GM12878 (cell line): Measurements from ENCODE around the gene INIP. TPM values are rescaled to one million over a fixed set of nuclear protein-coding genes. Genes with fewer than 3 reads are reported as not detected.

ENCODE experiments used
- EGR1 ChIP-seq, 2 experiments: IDR thresholded peaks; 1 replicate in 1 of 2; 2 replicates in 1 of 2; pipeline ENCODE4 v1.6.1; 2011 to 2012; ENCODE audit warnings: low read depth in 2 of 2, low read length in 2 of 2, borderline replicate concordance in 1 of 2, mild to moderate bottlenecking in 1 of 2, moderate library complexity in 1 of 2
- GABPA ChIP-seq: IDR thresholded peaks from 2 replicates; pipeline ENCODE4 v1.6.1; 2014; ENCODE audit warnings: antibody characterized with exemption, low read depth, mild to moderate bottlenecking, inconsistent platforms
- GATAD2B ChIP-seq: fragments of 450-650 bp; conservative IDR thresholded peaks from 2 replicates; pipeline ENCODE4 v1.6.1; 2017; ENCODE audit warnings: low read depth, mild to moderate bottlenecking, moderate library complexity
- HDGF ChIP-seq: fragments of 450-650 bp; IDR thresholded peaks from 2 replicates; pipeline ENCODE4 v1.6.1; 2016; ENCODE audit warnings: antibody characterized with exemption
- IKZF2 ChIP-seq, 2 experiments: fragments of 450-650 bp; IDR thresholded peaks; 2 replicates each; pipeline ENCODE4 v1.6.1; 2017; ENCODE audit warnings: mild to moderate bottlenecking in 2 of 2, moderate library complexity in 2 of 2
- MTA3 ChIP-seq: IDR thresholded peaks from 2 replicates; pipeline ENCODE4 v1.6.1; 2012; ENCODE audit warnings: low read length, inconsistent platforms, borderline replicate concordance
- PAX5 ChIP-seq: IDR thresholded peaks from 2 replicates; pipeline ENCODE4 v1.6.1; 2011; ENCODE audit warnings: low read depth, low read length, borderline replicate concordance
- POLR2A ChIP-seq: IDR thresholded peaks from 2 replicates; pipeline ENCODE4 v1.6.1; 2011; ENCODE audit warnings: low read depth, mild to moderate bottlenecking, low read length
- POLR2AphosphoS5 ChIP-seq: IDR thresholded peaks from 2 replicates; pipeline ENCODE4 v1.6.1; 2011; ENCODE audit warnings: mild to moderate bottlenecking, low read length, inconsistent platforms
- RELB ChIP-seq: fragments of 450-650 bp; IDR thresholded peaks from 2 replicates; pipeline ENCODE4 v1.6.1; 2017; ENCODE audit warnings: low read depth, mild to moderate bottlenecking, moderate library complexity
- RUNX3 ChIP-seq: IDR thresholded peaks from 2 replicates; pipeline ENCODE4 v1.6.1; 2012; ENCODE audit warnings: low read length, inconsistent platforms
- SPI1 ChIP-seq: IDR thresholded peaks from 2 replicates; pipeline ENCODE4 v1.6.1; 2011; ENCODE audit warnings: low read depth, mild to moderate bottlenecking, low read length, moderate library complexity, borderline replicate concordance; ENCODE audit not compliant: insufficient read depth
- USF1 ChIP-seq: IDR thresholded peaks from 2 replicates; pipeline ENCODE4 v1.6.1; 2011; ENCODE audit warnings: borderline replicate concordance, low read depth, mild to moderate bottlenecking, moderate library complexity, mixed read lengths, low read length; ENCODE audit not compliant: insufficient read depth; ENCODE audit errors: extremely low read length
- USF2 ChIP-seq: IDR thresholded peaks from 2 replicates; pipeline ENCODE4 v1.6.1; 2011; ENCODE audit warnings: low read depth, low read length, improper control_type of control experiment, borderline replicate concordance
- WRNIP1 ChIP-seq: IDR thresholded peaks from 2 replicates; pipeline ENCODE4 v1.6.1; 2011; ENCODE audit warnings: low read depth, low read length, improper control_type of control experiment, borderline replicate concordance
- ZNF207 ChIP-seq: fragments of 450-650 bp; IDR thresholded peaks from 2 replicates; pipeline ENCODE4 v1.6.1; 2014; ENCODE audit warnings: antibody characterized with exemption, mild to moderate bottlenecking, borderline replicate concordance
- ZNF24 ChIP-seq: fragments of 450-650 bp; IDR thresholded peaks from 2 replicates; pipeline ENCODE4 v1.6.1; 2017; ENCODE audit warnings: antibody characterized with exemption, mild to moderate bottlenecking
- ZNF274 ChIP-seq: IDR thresholded peaks from one replicate; pipeline ENCODE4 v1.8.0; 2011; ENCODE audit not compliant: insufficient read length, insufficient read depth
- polyA plus RNA-seq, 11 experiments: library from polyadenylated mRNA; depleted of rRNA in 4 of 11; unstranded in 6 of 11; stranded (reverse) in 5 of 11; fragments of >200 nt; fragmentation: Nextera tagmentation in 4 of 11; fragmentation: Illumina TruSeq in 1 of 11; extraction: Ambion mirVana in 4 of 11; extraction: Trizol in 1 of 11; gene quantifications; 1 replicate in 1 of 11; 2 replicates in 10 of 11; pipeline versions ENCODE4 v1.2.1 to v1.2.3, GENCODE V29; 2011 to 2016; ENCODE audit warnings: inconsistent platforms in 2 of 11, missing spikeins in 2 of 11, low read depth in 1 of 11
- total RNA-seq, 4 experiments: library from RNA; depleted of rRNA in 3 of 4; stranded (reverse); fragments of >200 nt in 3 of 4; fragmentation: Illumina TruSeq in 1 of 4; extraction: Trizol in 1 of 4; gene quantifications; 2 replicates each; pipeline versions ENCODE4 v1.2.1 to v1.2.3, GENCODE V29; 2013 to 2021

Gene INIP
- total and polyA plus RNA-seq, 10 of the 15 experiments (the other 5 are each of a cell fraction or from before 2014, with no cell fraction given) = 18.9 to 66.5 (median 37.7) TPM

- TF ChIP-seq RELB (0 out of 2 replicates have a peak, but pooled peaks have one; percentile 21), RUNX3 (peak; percentile 59), MTA3 (no peak), IKZF2 (IDR thresholded peaks at IDR 0.05) (peak; percentile 15 to 30; a peak in 2 of 4 replicates), GABPA (0 out of 2 replicates have a peak, but pooled peaks have one; percentile 47), WRNIP1 (no peak), HDGF (no peak), GATAD2B (0 out of 2 replicates have a peak, but pooled peaks have one; percentile 16), ZNF24 (no peak), EGR1 (IDR thresholded peaks at IDR 0.05; ENCODE audit: borderline replicate concordance in 1 of 2, low read depth in 2 of 2, low read length in 2 of 2) (peak in 1 of 2 experiments; percentile 88; a peak in 2 of 3 replicates), USF1 (peak; percentile 62), POLR2A (peak; percentile 85), ZNF274 (no peak), ZNF207 (0 out of 2 replicates have a peak, but pooled peaks have one; percentile 29), SPI1 (peak; percentile 16; the same call in 1 of the 2 replicates), USF2 (peak; percentile 17), PAX5 (0 out of 2 replicates have a peak, but pooled peaks have one; percentile 7), POLR2AphosphoS5 (peak; percentile 66; the same call in 1 of the 2 replicates)
Observed at GRCh38 chr9:112750016-112750763, 32.3 kb upstream of the INIP start, which contains the start of gene SNX30 (continued).
